Stimulated activated effector memory CD8-positive, alpha-beta T cell treated with anti-CD3 and anti-CD28 coated beads, Interleukin-12 subunit alpha, Interleukin-12 subunit beta, amount 100 ng/mL, for 72 hours (primary cell): ENCODE measurements around the gene PCLAF.
"Not testable (repeated sequence)": the region's sequence is repeated elsewhere in the genome, so short reads cannot be mapped to it uniquely, and the experiment has no call there.

Experiments
- ATAC-seq: fragments of 150-1000 bp; cut with Tn5 transposase; 2 replicates; pipeline ENCODE4 v1.10.0; 2021
- DNase-seq, 2 donors: peaks; one replicate each; pipeline ENCODE4 v3.0.0; 2021 to 2022; ENCODE audit warnings: low spot score in 2 of 2
- H3K27ac Mint-ChIP-seq: one replicate; pipeline ENCODE4 v1.8.0; 2022; ENCODE audit warnings: mild to moderate bottlenecking, mixed read lengths
- H3K36me3 Mint-ChIP-seq: one replicate; pipeline ENCODE4 v1.8.0; 2022; ENCODE audit warnings: mild to moderate bottlenecking, mixed read lengths
- H3K4me1 Mint-ChIP-seq: one replicate; pipeline ENCODE4 v1.8.0; 2022; ENCODE audit warnings: mixed read lengths
- H3K4me3 Mint-ChIP-seq: one replicate; pipeline ENCODE4 v1.8.0; 2022; ENCODE audit warnings: mild to moderate bottlenecking, mixed read lengths
- H3K9me3 Mint-ChIP-seq: one replicate; pipeline ENCODE4 v1.8.0; 2022; ENCODE audit warnings: mixed read lengths

The PCLAF gene

GRCh38 chr15:64346242-64346641 lies 35.0 kb downstream of the PCLAF start:
- not testable (repeated sequence) for ATAC-seq, DNase-seq, H3K27ac Mint-ChIP-seq, H3K4me3 Mint-ChIP-seq, H3K9me3 Mint-ChIP-seq
- Mint-ChIP-seq H3K4me1 (peaks cover 25% of the 10 kb centered on the region), H3K36me3 (peaks cover 40% of the 10 kb centered on the region)

DNA sequence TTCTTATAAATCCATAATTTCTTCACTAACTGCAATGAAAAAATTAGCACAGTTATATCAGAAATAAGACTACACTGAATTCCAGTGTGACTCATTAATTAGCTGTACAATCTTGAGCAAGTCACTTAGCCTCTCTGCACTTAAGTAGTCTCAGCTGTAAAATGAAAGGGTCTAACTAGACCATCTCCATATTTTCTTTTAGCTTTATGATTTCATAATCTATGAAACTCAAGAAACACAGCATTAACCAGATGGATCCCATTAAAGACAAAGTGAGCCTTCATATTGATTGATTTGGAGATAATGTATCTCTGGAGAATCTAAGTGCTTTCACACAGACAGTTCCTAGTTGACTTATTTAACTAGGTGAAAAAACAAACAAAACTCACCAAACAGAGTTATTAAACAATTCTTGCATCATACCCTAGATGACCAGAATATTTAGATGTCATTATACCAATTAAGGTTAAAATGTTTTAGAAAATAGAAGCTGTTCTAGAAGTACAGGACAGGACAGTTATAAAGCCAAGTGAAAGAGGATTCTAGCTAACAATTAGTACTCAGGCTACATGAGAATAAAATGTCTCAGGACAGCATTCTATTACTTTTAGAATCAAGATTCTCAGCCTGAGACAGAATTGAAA lies 36.5 kb downstream of the PCLAF start:
- Mint-ChIP-seq H3K27ac (no peak overlapping the region), H3K9me3 (no peaks in the 10 kb centered on the region), H3K36me3 (peaks cover 39% of the 10 kb centered on the region), H3K4me3 (no peak overlapping the region), H3K4me1 (peaks cover 25% of the 10 kb centered on the region)
- DNase-seq, result no peak
- no peak for ATAC-seq

GRCh38 chr15:64343841-64344240 lies 37.4 kb downstream of the PCLAF start:
- H3K4me3 Mint-ChIP-seq, result no peak overlapping the region
- no peak for DNase-seq
- no peak overlapping the region for H3K27ac Mint-ChIP-seq
- peaks cover 25% of the 10 kb centered on the region for H3K4me1 Mint-ChIP-seq
- no peak for ATAC-seq
- H3K36me3 Mint-ChIP-seq, result peaks cover 31% of the 10 kb centered on the region
- no peaks in the 10 kb centered on the region for H3K9me3 Mint-ChIP-seq

DNA sequence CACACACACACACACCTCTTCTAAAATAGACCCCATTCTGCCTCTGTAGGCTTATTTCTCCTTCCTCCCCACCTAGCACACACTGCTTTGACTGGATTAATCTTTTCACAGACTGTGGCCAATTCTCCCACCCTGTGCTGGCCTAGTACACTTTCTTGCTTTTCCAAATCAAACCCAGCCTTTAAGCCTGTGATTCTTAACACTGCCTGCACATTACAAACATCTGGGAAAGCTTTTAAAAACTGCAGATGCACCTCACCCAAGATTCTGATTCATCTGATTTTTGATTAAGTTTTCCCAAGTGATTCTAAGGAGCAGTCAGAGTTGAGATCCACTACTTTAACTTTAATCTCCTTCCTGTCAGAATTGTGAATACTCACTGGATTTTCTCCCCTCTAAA lies 38.0 kb downstream of the PCLAF start:
- Mint-ChIP-seq H3K27ac (no peak overlapping the region), H3K36me3 (peaks cover 31% of the 10 kb centered on the region), H3K9me3 (no peaks in the 10 kb centered on the region), H3K4me1 (peaks cover 19% of the 10 kb centered on the region), H3K4me3 (no peak overlapping the region)
- ATAC-seq (no peak), DNase-seq (no peak)

DNA sequence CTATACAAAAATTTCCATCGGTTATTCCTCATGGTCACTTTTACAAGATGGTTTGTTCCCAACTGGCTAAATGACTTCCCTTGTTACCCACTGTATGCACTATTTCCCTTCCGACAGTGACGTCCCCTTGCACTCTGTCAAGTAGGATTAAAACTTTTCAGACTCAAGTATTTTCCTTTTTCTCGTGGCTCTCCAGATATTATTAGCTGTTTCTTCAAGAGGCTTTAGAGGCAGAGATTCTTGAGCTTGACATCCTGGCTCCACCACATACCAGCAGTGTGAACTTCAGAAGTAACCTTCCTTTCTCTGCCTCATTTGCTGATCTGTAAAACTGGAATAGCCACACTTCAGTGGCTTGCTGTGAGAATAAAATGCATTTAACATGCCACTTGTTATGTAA lies 39.3 kb downstream of the PCLAF start:
- no peak overlapping the region for H3K4me3 Mint-ChIP-seq
- ATAC-seq (no peak), DNase-seq (no peak)
- H3K9me3 Mint-ChIP-seq, result no peaks in the 10 kb centered on the region
- H3K4me1 Mint-ChIP-seq, result peaks cover 8% of the 10 kb centered on the region
- no peak overlapping the region for H3K27ac Mint-ChIP-seq
- peaks cover 25% of the 10 kb centered on the region for H3K36me3 Mint-ChIP-seq

DNA sequence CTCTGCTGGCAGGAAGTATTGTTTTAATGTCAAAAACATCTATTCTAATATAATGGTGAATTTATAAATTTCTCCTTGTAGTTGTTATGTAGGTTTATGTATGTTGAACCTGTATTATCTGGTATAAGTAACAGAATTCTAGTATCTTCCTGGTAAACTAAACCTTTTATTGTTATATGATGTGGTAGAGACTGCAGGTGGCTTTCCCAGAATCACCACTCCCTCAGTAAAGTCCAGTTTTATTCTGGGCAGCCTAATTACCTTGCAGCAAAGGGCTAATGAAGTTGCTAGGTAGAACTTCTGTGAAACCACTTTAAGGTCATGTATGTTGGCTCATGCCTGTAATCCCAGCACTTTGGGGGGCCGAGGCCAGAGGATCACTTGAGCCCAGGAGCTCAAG lies 40.9 kb downstream of the PCLAF start:
- DNase-seq (no peak), ATAC-seq (no peak)
- no peak overlapping the region for H3K4me3 Mint-ChIP-seq
- peaks cover 18% of the 10 kb centered on the region for H3K4me1 Mint-ChIP-seq
- peaks cover 18% of the 10 kb centered on the region for H3K36me3 Mint-ChIP-seq
- no peak overlapping the region for H3K27ac Mint-ChIP-seq
- no peaks in the 10 kb centered on the region for H3K9me3 Mint-ChIP-seq

GRCh38 chr15:64337761-64338160 lies 43.5 kb downstream of the PCLAF start:
- H3K4me1 Mint-ChIP-seq, result peaks cover 19% of the 10 kb centered on the region
- H3K9me3 Mint-ChIP-seq, result no peaks in the 10 kb centered on the region
- ATAC-seq (no peak), DNase-seq (no peak)
- H3K27ac Mint-ChIP-seq, result peak overlapping the region; percentile 6
- no peak overlapping the region for H3K4me3 Mint-ChIP-seq
- peaks cover 18% of the 10 kb centered on the region for H3K36me3 Mint-ChIP-seq

GRCh38 chr15:64333986-64334929 lies 47.0 kb downstream of the PCLAF start:
- no peak for ATAC-seq
- no peaks in the 10 kb centered on the region for H3K9me3 Mint-ChIP-seq
- no peak overlapping the region for H3K4me3 Mint-ChIP-seq
- H3K36me3 Mint-ChIP-seq, result peaks cover 13% of the 10 kb centered on the region
- H3K27ac Mint-ChIP-seq, result peak overlapping the region; percentile 49
- no peak for DNase-seq
- H3K4me1 Mint-ChIP-seq, result peaks cover 19% of the 10 kb centered on the region

DNA sequence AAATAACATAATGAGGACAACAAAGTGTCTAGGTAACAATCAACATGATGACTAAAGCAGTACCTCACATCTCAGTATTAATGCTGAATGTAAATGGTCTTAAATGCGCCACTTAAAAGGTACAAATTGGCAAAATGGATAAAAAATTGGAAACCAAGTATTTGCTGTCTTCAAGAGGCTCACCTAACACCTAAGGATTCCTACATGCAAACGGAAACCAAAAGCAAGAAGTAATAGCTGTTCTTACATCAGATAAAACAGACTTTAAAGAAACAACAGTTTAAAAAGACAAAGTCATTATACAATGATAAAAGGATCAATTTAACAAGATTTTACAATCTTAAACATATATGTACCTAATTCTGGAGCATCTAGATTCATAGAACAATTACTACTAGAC lies 47.7 kb downstream of the PCLAF start:
- H3K36me3 Mint-ChIP-seq, result peaks cover 10% of the 10 kb centered on the region
- no peak for ATAC-seq
- no peak overlapping the region for H3K4me3 Mint-ChIP-seq
- peaks cover 19% of the 10 kb centered on the region for H3K4me1 Mint-ChIP-seq
- no peak for DNase-seq
- peak overlapping the region; percentile 49 for H3K27ac Mint-ChIP-seq
- H3K9me3 Mint-ChIP-seq, result no peaks in the 10 kb centered on the region

DNA sequence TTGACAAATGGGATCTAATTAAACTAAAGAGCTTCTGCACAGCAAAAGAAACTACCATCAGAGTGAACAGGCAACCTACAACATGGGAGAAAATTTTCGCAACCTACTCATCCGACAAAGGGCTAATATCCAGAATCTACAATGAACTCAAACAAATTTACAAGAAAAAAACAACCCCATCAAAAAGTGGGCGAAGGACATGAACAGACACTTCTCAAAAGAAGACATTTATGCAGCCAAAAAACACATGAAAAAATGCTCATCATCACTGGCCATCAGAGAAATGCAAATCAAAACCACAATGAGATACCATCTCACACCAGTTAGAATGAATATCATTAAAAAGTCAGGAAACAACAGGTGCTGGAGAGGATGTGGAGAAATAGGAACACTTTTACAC lies 49.6 kb downstream of the PCLAF start:
- H3K27ac Mint-ChIP-seq, DNase-seq, H3K4me3 Mint-ChIP-seq, H3K9me3 Mint-ChIP-seq, H3K36me3 Mint-ChIP-seq, ATAC-seq: not testable (repeated sequence)
- H3K4me1 Mint-ChIP-seq, result peaks cover 19% of the 10 kb centered on the region

GRCh38 chr15:64326975-64327374 lies 54.3 kb downstream of the PCLAF start:
- H3K36me3 Mint-ChIP-seq, ATAC-seq, H3K9me3 Mint-ChIP-seq, H3K27ac Mint-ChIP-seq, H3K4me3 Mint-ChIP-seq, DNase-seq: not testable (repeated sequence)
- peaks cover 11% of the 10 kb centered on the region for H3K4me1 Mint-ChIP-seq

GRCh38 chr15:64326458-64326857 lies 54.8 kb downstream of the PCLAF start:
- not testable (repeated sequence) for H3K9me3 Mint-ChIP-seq, H3K36me3 Mint-ChIP-seq, H3K27ac Mint-ChIP-seq, DNase-seq, ATAC-seq, H3K4me3 Mint-ChIP-seq
- peaks cover 11% of the 10 kb centered on the region for H3K4me1 Mint-ChIP-seq

DNA sequence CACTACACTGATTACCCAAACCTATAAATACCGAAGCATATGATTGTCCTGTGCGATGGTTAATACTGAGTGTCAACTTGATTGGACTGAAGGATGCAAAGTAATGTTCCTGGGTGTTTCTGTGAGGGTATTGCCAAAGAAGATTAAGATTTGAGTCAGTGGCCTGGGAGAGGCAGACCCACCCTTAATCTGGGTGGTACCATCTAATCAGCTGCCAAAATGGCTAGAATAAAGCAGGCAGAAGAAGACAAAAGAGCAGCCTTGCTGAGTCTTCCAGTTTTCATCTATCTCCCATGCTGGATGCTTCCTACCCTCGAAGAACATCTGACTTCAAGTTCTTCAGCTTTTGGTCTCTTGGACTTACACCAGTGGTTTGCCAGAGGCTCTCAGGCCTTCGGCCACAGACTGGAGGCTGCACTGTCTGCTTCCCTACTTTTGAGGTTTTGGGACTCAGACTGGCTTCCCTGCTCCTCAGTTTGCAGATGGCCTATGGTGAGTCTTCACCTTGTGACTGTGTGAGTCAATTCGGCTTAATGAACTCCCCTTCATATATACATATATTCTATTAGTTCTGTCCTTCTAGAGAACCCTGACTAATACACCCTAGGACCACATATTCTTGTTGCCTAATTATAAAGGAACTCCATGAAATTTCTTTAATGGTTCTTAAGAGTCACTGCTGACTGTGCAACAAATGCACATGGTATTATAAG lies 56.9 kb downstream of the PCLAF start:
- ATAC-seq (no peak), DNase-seq (no peak)
- peaks cover 11% of the 10 kb centered on the region for H3K4me1 Mint-ChIP-seq
- no peaks in the 10 kb centered on the region for H3K36me3 Mint-ChIP-seq
- H3K9me3 Mint-ChIP-seq, result no peaks in the 10 kb centered on the region
- no peak overlapping the region for H3K27ac Mint-ChIP-seq
- H3K4me3 Mint-ChIP-seq, result no peak overlapping the region

GRCh38 chr15:64315216-64315615 lies 66.0 kb downstream of the PCLAF start:
- peak overlapping the region; percentile 33 for H3K27ac Mint-ChIP-seq
- peaks cover 20% of the 10 kb centered on the region for H3K4me1 Mint-ChIP-seq
- no peaks in the 10 kb centered on the region for H3K36me3 Mint-ChIP-seq
- no peaks in the 10 kb centered on the region for H3K9me3 Mint-ChIP-seq
- ATAC-seq (no peak), DNase-seq (no peak)
- no peak overlapping the region for H3K4me3 Mint-ChIP-seq

- ATAC-seq (no peak), DNase-seq (no peak)
- Mint-ChIP-seq H3K36me3 (no peaks in the 10 kb centered on the region), H3K27ac (no peak overlapping the region), H3K9me3 (no peaks in the 10 kb centered on the region), H3K4me3 (no peak overlapping the region), H3K4me1 (peaks cover 21% of the 10 kb centered on the region)
Observed at GRCh38 chr15:64314456-64314855, 66.8 kb downstream of the PCLAF start.
